ENCODE measurements around the gene BAIAP2.

DNA sequence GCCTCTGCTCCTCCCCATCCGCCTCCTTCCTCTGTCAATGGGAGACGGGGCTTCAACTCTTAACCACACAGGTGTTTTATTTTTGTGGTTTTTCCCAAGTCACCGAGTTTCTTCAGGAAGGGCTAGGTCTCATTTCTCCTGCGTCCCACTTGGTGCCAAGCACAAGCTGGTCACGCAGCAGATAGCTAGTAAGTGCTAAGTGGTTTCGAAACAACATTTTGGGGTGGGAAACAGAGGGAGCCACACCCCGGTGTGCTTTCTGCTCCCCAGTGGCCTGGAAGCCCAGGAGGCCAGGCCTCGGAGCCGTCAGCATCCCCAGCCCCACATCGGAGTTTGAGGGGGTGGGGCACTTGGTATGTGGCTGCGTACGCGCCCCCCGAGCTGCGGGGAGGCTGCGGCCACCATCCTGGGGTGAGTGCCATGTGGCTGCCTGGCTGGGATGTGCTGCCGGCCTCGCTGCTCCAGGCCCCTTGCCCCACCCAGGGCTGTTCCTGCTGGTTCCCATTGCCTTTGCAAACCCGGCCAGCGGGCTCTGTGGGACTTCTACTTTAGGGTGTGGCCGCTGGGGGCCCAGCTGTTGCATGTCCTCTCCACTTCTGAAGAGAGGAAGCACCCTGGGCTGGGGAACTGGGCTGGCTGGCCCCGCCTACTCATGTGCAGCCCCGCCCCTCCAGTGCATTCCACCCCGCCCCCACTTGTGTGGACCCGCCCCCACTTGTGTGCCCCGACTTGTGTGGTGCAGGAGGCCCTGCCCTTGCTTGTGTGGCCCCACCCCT lies 55.6 kb downstream of the BAIAP2 start:
- no peak for TF ChIP-seq POLR2A (IDR thresholded peaks at IDR 0.05)
- TF ChIP-seq, protein P1, sequence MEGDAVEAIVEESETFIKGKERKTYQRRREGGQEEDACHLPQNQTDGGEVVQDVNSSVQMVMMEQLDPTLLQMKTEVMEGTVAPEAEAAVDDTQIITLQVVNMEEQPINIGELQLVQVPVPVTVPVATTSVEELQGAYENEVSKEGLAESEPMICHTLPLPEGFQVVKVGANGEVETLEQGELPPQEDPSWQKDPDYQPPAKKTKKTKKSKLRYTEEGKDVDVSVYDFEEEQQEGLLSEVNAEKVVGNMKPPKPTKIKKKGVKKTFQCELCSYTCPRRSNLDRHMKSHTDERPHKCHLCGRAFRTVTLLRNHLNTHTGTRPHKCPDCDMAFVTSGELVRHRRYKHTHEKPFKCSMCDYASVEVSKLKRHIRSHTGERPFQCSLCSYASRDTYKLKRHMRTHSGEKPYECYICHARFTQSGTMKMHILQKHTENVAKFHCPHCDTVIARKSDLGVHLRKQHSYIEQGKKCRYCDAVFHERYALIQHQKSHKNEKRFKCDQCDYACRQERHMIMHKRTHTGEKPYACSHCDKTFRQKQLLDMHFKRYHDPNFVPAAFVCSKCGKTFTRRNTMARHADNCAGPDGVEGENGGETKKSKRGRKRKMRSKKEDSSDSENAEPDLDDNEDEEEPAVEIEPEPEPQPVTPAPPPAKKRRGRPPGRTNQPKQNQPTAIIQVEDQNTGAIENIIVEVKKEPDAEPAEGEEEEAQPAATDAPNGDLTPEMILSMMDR (IDR thresholded peaks at IDR 0.05): no peak
- no peak for TF ChIP-seq POLR2AphosphoS5 (IDR thresholded peaks at IDR 0.05)
- TF ChIP-seq EP300 (IDR thresholded peaks at IDR 0.05): no peak
